Stimulated activated CD4-positive, alpha-beta T cell treated with anti-CD3 and anti-CD28 coated beads, Interleukin-12 subunit alpha, Interleukin-12 subunit beta, amount 100 ng/mL, for 48 hours (primary cell): ENCODE results near the gene BZW2.
"Not testable (repeated sequence)": the region's sequence is repeated elsewhere in the genome, so short reads cannot be mapped to it uniquely, and the experiment has no call there.

Experiments used
- DNase-seq, 3 donors: peaks; one replicate each; pipeline ENCODE4 v3.0.0-alpha.2; 2020; ENCODE audit warnings: low read depth in 2 of 3, low spot score in 1 of 3

BZW2 gene

GRCh38 chr7:16670021-16670420 lies 24.0 kb downstream of the BZW2 start:
- DNase-seq = no peak

- DNase-seq = no peak
Observed at GRCh38 chr7:16670731-16671344, 24.9 kb downstream of the BZW2 start.

- no peak for DNase-seq
Observed at GRCh38 chr7:16671811-16672210, 25.8 kb downstream of the BZW2 start.

GRCh38 chr7:16675277-16675676 lies 29.3 kb downstream of the BZW2 start:
- no peak for DNase-seq

- no peak for DNase-seq
Observed at GRCh38 chr7:16677978-16678494, 32.1 kb downstream of the BZW2 start.

GRCh38 chr7:16678645-16679566 lies 32.9 kb downstream of the BZW2 start:
- not testable (repeated sequence) for DNase-seq

- no peak for DNase-seq
Observed at GRCh38 chr7:16684935-16685334, 39.0 kb downstream of the BZW2 start.

- no peak for DNase-seq
Observed at GRCh38 chr7:16685535-16685934, 39.6 kb downstream of the BZW2 start.

GRCh38 chr7:16688249-16688648 lies 42.3 kb downstream of the BZW2 start:
- no peak for DNase-seq

- DNase-seq = no peak
Observed at GRCh38 chr7:16691241-16691640, 45.3 kb downstream of the BZW2 start.

- DNase-seq = no peak
Observed at GRCh38 chr7:16693601-16694318, 47.8 kb downstream of the BZW2 start.

GRCh38 chr7:16694806-16695205 lies 48.8 kb downstream of the BZW2 start:
- DNase-seq = no peak

- peak in 1 of 3 donors; percentile 14 for DNase-seq
Observed at GRCh38 chr7:16695621-16696237, 49.7 kb downstream of the BZW2 start.

GRCh38 chr7:16697507-16698199 lies 51.7 kb downstream of the BZW2 start:
- no peak for DNase-seq

- DNase-seq = no peak
Observed at GRCh38 chr7:16698200-16698905, 52.4 kb downstream of the BZW2 start.

GRCh38 chr7:16702441-16702840 lies 56.5 kb downstream of the BZW2 start:
- no peak for DNase-seq

GRCh38 chr7:16708511-16708910 lies 62.5 kb downstream of the BZW2 start:
- DNase-seq = no peak

GRCh38 chr7:16708980-16709379 lies 63.0 kb downstream of the BZW2 start:
- no peak for DNase-seq

GRCh38 chr7:16710651-16711050 lies 64.7 kb downstream of the BZW2 start:
- no peak for DNase-seq

GRCh38 chr7:16711730-16712129 lies 65.7 kb downstream of the BZW2 start:
- no peak for DNase-seq
